Liver (tissue), 3 donors: ENCODE measurements around the gene USF2.

ENCODE experiments used
- CTCF ChIP-seq: fragments of 150-350 bp; IDR thresholded peaks from 2 replicates; pipeline ENCODE4 v1.5.1; 2017; ENCODE audit warnings: improper control_type of control experiment, low read depth, low read length; ENCODE audit not compliant: missing input control
- GABPA ChIP-seq, 2 donors: IDR thresholded peaks in 1 of 2; conservative IDR thresholded peaks in 1 of 2; 2 replicates each; pipeline ENCODE4 v1.6.1; 2016; ENCODE audit warnings: antibody characterized with exemption in 2 of 2, mild to moderate bottlenecking in 1 of 2, moderate library complexity in 1 of 2
- JUND ChIP-seq, 2 donors: IDR thresholded peaks; 2 replicates each; pipeline ENCODE4 v1.6.1; 2016; ENCODE audit warnings: antibody characterized with exemption in 2 of 2
- TF ChIP-seq, protein P1 (sequence below): IDR thresholded peaks from 2 replicates; pipeline ENCODE4 v1.6.1; 2016; ENCODE audit warnings: antibody characterized with exemption, mild to moderate bottlenecking
- donor health status: healthy.
- donor health status: healthy.

DNA sequence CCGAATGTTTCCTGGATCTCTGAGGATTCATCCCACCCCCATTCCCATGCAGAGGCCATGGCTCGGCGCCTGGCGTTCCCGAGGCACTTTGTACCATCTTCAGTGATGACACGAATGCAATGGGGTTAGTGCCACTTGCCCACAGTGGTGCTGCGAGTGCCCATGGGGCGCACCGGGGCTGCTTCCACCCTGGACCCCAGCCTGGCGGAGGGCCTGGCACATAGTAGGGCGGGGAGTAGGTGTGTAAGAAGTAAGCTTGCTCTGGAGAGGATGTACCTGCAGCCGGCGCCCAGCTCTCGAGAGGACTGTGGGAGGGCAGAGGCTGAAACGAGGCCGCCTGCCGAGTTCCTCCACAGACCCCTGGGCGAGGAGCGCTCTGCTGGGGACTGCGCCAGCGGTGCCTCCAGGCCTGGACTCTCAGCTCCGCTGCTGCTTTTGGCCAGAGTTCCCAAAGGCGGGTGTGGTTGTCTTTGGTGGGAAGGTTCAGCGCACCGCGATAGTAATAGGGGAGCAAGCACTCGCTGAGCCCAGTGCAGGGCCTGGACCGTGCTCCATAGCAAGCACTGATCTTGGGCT lies 8.0 kb downstream of the USF2 start:
- TF ChIP-seq CTCF: no peak
- TF ChIP-seq, protein P1, sequence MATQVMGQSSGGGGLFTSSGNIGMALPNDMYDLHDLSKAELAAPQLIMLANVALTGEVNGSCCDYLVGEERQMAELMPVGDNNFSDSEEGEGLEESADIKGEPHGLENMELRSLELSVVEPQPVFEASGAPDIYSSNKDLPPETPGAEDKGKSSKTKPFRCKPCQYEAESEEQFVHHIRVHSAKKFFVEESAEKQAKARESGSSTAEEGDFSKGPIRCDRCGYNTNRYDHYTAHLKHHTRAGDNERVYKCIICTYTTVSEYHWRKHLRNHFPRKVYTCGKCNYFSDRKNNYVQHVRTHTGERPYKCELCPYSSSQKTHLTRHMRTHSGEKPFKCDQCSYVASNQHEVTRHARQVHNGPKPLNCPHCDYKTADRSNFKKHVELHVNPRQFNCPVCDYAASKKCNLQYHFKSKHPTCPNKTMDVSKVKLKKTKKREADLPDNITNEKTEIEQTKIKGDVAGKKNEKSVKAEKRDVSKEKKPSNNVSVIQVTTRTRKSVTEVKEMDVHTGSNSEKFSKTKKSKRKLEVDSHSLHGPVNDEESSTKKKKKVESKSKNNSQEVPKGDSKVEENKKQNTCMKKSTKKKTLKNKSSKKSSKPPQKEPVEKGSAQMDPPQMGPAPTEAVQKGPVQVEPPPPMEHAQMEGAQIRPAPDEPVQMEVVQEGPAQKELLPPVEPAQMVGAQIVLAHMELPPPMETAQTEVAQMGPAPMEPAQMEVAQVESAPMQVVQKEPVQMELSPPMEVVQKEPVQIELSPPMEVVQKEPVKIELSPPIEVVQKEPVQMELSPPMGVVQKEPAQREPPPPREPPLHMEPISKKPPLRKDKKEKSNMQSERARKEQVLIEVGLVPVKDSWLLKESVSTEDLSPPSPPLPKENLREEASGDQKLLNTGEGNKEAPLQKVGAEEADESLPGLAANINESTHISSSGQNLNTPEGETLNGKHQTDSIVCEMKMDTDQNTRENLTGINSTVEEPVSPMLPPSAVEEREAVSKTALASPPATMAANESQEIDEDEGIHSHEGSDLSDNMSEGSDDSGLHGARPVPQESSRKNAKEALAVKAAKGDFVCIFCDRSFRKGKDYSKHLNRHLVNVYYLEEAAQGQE: no peak
- no peak for TF ChIP-seq GABPA (IDR thresholded peaks at IDR 0.05 in 1 of 2, conservative IDR thresholded peaks at IDR 0.05 in 1 of 2)
- no peak for TF ChIP-seq JUND (IDR thresholded peaks at IDR 0.05)
